GM18907 (cell line): Measurements from ENCODE around the gene BTBD1.
A peak's percentile ranks its signal among the peaks of the same experiment; 100 is the strongest.
"Not testable (repeated sequence)": the region's sequence is repeated elsewhere in the genome, so short reads cannot be mapped to it uniquely, and the experiment has no call there.

Experiments used
- ATAC-seq: cut with Tn5 transposase; IDR thresholded peaks from one replicate; pipeline ENCODE4 v1.9.1; 2021; ENCODE audit warnings: mild to moderate bottlenecking, moderate library complexity; ENCODE audit not compliant: unreplicated experiment

BTBD1 gene

DNA sequence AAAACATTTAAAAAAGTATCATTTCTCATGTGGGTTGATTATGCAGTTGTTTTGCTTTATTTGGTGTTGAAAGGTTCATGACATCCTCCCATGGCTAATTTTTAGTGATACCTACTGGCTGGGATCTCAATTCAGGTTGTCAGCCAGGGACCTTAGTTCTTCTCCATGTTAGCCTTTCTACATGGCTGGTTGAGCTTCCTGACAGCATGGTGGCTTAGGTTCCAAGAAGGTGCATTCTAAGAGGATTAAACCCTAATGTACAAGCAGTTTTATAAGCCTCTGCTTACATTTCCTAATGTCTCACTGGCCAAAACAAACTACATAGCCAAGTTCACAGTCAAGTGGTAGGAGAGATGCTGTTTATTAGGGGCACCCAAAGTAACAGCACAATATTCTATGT lies 31.0 kb upstream of the BTBD1 start:
- ATAC-seq = no peak

DNA sequence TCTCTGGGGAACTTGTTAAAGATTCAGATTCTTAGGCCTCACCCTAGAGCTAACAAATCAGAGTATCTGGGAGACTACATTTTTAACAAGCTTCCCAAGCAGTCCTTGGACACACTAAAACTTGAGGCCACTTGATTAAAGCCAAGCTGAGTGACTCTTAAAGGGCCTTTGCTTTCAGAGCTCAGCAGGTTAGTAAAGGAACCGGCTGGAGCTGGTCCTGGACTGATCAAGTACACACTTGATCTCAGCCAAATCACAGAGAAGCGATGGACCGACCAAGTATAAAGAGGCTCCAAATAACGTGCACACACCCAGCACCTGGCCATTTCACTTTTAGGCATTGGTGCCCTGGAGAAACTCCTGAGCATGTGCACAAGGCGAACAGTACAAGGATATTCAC lies 27.5 kb upstream of the BTBD1 start:
- no peak for ATAC-seq

DNA sequence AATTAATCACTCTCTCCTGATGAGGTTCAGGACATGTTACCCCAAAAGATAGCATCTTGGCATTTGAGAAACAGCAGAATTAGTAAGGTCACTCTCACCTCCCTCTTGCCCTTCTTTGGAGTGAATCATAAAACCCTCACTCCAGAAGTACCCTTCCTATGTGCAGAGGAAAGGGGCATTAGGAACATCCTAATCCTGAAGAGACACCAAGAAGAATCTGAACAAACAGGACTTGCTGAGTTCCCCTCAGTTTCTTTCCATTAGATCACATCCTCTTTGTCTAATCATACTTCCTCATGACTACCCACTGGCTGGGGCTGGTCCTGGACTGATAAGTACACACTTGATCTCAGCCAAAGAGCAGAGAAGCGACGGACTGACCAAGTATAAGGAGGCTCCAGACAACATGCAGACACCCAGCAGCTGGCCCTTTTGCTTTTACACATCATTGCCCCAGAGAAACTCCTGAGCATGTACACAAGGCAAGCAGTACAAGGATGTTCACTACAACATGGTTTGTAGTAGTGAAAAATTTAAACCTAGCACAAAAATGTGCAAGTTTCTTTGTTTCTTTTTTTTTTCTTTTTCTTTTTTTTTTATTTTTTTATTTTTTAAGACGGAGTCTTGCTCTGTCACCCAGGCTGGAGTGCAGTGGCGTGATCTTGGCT lies 25.4 kb upstream of the BTBD1 start:
- peak; percentile 87 for ATAC-seq

DNA sequence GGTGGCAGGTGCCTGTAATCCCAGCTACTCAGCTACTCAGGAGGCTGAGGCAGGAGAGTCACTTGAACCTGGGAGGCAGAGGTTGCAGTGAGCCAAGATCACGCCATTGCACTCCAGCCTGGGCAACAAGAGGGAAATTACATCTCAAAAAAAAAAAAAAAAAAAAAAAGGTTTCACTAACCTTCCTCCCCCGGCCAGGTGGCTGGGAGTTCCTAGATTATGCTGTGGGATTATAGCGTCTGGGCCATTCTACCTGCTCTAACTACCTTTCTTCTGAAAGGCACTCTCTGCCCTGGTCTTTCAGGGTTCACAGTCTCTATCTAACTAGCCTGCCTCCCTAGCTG lies 24.9 kb upstream of the BTBD1 start:
- ATAC-seq = not testable (repeated sequence)

DNA sequence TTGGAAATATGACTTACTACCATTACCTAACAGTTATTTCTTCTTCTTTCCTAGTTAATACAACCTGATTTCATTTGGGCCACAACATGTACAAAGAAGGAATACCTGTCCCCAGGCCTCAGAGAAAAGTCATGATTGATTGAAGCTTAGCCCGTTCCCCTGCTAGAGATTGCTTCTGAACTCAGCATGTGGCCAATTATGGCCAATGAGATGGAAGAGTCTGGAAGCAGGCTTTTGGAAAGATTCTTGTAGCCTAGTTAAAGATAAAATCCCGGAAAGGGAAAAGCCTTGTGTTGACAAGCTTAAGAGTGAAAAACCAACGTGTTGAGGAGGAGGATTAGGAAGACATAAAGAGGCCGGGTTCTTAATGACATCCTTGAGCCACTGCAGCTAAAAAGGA lies 23.4 kb upstream of the BTBD1 start:
- ATAC-seq = no peak

DNA sequence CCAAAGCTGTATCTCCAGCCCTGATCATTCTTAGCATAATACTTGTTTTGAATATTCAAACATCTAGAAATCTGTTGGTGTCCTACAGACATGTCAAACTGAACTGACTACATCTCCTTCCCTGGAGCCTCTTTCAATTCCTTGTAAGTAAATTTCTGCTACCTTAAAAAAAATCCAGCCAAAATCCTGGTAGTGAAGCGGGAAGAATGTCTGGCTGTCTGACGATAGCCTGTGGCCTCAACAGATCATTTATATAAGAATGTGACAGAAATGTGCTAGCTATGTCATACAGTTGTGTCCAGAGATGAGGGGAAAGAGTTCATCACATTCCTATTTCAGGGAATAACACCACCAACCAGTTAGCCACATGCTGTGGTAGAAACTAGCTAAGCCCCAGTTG lies 21.8 kb upstream of the BTBD1 start:
- ATAC-seq = no peak

DNA sequence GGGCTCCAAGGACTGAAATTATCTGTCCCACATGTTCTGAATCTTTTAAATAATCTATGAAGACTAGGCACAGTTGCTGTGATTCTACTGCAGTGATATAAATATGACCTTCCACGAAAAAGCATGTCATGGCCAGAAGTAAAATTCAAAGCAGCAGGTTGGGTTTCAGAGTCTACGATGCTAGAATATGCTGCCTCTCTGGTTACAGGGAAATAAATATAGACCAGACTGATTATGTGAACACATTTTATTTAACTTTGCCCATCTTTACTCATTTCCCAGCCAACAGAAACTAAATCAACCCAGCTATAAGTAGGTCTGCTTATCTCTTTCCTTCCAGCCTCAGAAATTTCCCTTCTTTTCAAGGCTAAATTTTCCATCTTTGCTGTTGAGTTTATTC lies 20.5 kb upstream of the BTBD1 start:
- ATAC-seq = no peak

DNA sequence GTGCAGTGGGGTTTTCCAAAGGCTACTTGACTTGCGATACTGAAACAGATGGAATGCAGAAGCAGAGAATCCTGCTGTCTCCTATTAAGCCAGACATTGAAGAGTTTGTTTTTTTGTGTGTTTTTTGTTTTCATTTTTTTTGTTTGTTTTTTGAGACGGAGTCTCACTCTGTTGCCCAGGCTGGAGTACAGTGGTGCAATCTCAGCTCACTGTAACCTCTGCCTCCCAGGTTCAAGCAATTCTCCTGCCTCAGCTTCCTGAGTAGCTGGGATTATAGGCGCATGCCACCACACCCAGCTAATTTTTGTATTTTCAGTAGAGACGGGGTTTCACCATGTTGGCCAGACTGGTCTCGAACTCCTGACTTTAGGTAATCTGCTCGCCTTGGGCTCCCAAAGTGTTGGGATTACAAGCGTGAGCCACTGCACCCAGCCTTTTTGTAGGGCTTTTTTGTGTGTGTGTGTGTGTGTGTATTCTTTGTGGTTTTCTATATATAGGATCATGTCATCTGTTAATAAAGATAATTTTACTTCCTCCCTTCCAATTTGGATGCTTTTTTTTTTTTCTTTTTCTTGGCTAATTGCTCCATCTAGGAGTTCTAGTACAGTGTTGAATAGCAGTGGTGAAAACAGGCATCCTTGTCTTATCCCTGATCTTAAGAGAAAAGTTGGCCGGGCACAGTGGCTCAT lies 19.0 kb upstream of the BTBD1 start:
- not testable (repeated sequence) for ATAC-seq

DNA sequence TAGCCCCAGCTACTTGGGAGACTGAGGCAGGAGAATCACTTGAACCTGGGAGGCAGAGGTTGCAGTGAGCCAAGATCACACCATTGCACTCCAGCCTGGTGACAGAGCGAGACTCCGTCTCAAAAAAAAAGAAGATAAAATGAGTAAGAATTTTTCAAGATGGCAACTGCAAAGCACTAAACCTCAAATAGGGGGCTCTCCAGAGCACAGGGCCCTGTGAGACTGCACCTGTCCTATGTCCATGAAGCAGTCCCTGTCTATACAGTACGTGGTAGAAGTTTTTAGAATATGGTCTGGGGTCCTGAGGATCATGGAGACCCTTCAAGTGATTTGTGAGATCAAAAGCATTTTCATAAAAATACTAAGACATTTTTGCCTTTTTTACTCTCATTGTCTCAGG lies 18.4 kb upstream of the BTBD1 start:
- ATAC-seq = not testable (repeated sequence)

DNA sequence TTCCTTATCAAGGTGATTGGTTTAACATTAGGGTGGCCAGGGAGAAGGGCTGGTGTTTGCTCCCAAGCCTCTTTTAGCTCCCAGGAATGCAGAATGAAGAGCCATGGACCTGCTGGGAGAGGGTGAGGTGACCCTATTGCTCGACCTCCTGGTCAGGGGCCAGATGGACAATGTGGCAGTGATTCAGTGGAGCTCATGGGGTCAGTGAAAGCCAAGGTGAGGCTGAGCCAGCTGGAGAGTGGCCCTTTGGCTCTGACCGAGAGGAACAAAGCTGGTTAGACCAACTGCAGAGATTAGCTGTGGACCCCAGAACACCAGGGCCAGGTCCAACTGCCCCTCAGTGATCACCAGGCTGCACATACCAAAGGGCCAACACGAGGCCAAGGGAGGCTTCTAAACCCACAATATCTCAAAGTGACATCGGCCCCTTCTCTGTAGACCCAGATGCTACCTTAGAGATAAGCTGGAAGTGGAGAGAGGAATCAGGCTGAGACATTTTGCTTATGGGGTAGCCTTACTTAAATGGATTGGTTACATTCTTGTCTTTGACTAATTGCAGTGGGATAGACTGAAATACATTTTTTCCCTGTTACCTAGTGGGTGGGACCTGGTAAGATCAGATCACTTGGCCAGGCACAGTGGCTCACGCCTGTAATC lies 15.8 kb upstream of the BTBD1 start:
- ATAC-seq = no peak

DNA sequence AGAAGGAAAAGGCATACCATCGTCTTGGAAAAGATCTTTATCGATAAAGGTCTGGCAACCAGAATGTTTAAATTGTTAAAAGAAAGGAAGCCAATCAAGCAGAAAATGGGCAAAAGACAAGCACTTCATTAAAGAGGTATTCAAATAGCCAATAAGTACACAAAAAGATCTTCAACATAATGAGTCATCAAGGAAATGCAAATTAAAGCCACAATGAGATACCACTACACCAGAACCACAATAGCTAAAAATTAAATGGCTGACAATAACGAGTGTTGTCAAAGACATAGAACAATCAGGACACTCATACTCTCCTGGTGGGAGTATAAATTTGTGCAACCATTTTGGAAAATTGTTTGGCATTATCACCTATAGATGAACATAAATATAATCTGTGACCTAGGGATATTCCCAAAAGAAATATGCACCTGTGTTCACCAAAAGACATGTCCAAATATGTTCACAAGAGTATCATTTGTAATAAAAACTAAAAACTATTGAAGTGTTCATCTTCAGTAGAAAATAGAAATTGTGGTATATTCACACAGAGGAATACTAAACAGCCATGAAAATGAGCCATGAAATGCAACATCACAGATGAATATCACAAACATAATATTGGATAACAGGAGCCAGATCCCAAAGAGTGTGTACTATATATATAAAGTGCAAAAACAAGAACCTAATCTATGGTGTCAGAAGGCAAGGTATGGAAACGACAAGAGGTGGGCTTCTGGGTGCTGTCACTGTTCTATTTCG lies 14.4 kb upstream of the BTBD1 start:
- no peak for ATAC-seq

DNA sequence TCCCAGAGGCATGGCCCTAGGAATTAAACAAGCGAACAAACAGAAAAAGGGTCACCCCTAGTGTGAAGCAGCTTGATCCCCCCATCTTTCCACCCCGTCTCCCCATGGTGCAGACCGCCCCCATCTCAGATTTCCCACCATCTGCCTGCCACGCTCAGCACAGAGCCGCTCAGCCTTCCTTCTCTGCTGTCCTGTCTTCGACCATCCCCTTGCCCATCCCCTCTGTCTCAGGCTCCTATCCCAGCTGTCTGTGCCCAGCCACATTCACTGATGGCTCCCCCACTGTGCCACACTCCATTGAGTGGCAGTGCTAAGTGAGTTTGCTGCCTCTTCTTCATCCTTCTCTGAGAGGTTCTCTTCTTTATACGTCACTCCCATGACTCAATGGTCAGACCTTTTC lies 11.7 kb upstream of the BTBD1 start:
- no peak for ATAC-seq

DNA sequence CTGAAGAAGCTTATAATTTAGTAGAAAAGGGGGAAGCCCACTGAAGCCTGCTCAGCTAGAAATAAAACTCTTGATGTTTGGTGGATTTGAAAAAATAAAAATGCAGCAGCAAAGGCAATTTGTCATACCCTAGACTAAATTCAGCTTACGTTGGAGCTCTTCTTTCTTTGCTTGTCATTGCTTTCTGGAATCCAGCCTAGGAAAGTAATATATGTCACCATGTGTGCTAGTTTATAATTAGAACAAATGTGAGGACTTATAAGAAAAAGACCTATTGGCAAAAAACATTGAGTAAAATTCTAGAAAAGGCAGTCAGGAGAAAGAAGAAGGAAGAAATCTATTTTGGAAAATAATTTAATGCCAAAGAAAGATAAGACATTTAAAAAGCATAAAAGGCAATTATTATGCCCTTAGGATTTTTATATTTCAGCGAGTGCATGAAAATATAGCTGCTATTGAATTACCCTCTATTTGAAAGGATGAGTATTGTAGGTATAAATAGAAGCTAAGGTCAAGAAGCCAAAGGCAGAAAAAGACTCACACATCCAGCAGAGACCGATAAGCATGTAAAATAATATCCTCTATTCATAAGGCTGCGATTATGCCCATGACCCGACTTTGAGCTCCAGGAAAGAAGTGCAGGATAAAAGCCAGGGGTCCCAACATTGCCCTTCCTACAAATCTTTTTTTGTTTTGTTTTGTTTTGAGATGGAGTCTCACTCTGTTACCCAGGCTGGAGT lies 10.6 kb upstream of the BTBD1 start:
- ATAC-seq = no peak

DNA sequence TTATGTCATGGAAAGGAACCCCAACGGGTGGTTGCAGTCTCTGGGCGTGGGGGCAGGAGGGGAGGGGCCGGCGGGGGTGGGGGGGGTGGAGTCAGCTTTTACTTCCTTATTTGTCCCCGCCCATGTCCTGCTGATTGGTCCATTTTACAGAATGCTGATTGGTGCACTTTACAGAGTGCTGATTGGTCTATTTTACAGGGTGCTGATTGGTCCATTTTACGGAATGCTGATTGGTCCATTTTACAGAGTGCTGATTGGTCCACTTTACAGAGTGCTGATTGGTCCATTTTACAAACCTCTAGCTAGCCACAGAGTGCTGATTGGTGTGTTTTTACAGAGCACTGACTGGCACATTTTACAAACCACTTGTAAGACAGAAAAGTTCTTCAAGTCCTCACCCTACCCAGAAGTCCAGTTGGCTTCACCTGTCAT lies 2.2 kb upstream of the BTBD1 start:
- not testable (repeated sequence) for ATAC-seq

DNA sequence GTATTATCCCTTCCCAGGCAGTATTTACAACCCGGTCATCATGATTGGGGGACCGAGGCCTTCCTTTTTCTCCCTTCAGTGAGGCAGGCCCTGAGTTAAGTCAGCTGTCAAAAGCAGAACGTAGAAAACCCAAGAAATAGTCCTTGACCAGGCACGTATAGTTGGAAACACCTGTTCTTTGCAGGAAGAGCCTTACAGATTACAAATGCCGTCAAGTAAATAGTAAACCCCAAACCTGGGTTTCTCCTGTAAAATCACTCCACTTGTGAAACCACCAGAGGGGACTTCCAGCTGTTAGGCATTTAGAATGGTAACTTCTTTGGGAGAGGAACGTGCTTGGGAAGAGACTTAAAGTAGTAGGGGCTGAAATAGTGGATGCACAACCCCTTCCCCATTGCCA lies 1.0 kb upstream of the BTBD1 start:
- ATAC-seq = no peak

DNA sequence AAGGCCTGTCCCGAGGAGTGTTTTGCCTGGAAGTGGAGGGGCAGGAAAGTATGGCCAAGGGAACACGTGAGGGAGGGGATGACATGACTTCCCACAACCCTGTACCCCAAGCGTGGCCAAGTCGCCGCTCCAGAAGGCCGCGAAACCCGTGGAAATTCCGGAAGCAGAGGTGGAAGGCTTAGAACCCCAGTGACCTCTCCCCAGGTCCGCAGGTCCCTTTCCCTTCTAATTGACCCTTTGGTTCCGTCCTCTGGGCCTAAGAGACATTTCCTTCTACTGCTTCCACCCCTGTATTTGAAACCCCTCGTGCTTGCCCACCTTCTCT lies 548 bp upstream of the BTBD1 start:
- ATAC-seq = no peak

DNA sequence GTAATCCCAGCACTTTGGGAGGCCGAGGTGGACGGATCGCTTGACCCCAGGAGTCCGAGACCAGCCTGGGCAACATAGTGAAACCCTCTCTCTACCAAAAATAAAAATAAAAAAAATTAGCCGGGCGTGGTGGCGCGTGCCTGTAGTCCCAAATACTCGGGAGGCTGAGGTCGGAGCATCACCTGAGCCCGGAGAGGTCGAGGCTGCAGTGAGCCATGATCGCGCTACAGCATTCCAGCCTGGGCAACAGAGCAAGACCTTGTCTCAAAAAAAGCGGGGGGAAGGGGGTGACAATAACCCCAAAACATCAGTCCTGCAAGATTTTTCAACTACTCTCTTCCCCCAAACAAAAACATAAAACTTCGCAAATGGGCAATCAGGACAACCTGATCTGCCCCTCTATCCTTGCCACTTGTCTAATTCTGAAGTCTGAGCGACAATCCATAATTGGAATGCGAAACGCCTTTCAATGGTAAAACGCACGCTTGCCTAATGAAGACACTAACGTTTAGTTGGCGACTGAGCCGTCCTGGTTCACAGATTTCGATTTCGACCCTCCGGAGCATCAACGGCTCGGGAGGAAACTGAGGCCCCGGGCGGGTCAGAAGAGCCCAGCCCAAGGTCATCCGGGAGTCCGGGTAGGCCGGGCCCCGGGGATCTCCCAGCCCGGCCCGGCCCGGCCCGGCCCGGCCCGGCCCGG lies 868 bp downstream of the BTBD1 start:
- ATAC-seq = no peak

DNA sequence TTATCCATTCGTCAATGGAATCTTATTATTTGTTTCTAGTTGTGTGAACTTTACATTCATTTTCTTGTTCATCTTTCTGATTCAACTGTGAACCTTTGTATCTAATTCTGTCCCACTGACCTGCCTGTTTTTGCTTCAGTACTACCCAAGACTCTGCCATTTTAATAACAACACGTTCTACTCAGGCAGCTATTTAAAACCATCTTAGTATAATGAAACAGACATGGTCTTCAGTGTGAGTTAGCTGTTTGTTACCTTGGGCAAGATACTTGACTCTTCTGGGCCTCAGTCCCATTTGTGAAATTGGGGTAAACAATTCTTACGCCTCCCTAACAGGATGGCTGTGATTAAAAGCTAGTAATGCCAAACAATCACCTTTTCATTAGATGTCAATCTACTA lies 1.6 kb downstream of the BTBD1 start:
- no peak for ATAC-seq

DNA sequence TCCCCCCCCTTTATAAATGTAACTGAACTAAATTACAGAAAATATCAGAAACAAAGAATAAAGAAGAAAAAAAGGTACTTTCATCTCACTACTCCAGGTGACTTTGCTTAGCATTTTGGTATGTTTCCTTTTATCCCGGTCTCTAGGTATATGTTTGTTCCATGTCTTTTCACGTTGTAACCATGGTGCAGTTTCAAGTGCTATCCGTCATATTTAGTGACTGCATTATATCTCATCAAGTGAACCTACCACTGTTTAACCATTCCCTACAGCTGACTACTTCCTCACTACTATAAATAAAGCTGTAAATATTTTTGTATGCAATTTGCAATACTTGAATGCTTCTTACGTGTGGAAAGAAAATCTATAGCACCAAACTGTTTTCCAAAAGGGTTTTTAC lies 2.2 kb downstream of the BTBD1 start:
- no peak for ATAC-seq

DNA sequence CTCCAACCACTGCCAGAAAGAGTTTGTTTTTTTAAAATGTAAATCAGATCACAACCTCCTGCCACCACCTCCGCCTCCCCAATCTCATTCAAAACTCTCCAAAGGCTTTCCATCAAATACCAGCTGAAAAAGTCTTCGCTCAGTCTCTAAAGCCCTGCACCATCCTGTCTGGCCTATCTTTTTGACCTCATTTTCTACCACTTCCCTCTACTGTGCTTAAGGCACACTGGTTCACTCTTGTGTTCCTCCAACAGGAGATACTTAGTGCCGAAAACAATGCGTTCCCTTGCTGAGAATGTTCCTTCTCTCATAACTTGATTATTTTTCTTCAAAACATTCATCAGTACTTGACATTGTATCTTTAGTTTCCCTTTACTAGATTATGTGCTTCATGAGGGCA lies 3.5 kb downstream of the BTBD1 start:
- no peak for ATAC-seq

DNA sequence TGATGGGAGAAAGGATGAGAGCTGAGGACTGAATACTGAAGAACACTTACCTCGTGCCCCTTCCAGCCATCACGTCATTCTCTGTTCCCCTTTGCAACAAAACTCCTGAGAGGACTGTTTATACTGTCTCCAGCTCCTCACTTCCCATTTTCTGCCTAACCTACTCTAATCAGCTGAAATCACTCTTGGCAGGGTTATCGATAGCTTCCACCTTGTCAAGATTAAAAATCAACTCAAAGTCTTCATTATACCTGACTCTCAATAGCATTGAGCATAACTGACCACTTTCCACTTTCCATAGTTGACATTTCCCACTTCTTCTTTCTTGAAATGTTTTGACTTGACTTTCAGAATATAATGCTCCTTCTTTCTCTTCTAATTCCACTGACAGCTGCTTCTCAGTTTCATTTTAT lies 4.3 kb downstream of the BTBD1 start:
- no peak for ATAC-seq
